Skeletal muscle satellite cell (primary cell): ENCODE measurements around the gene NUTM2B.
"Not testable (repeated sequence)": the region's sequence is repeated elsewhere in the genome, so short reads cannot be mapped to it uniquely, and the experiment has no call there.

Experiments
- H3K27me3 ChIP-seq: 2 replicates; pipeline ENCODE4 v1.7.0; 2013; ENCODE audit warnings: low read length; ENCODE audit not compliant: control insufficient read depth, insufficient read depth
- H3K36me3 ChIP-seq: 2 replicates; pipeline ENCODE4 v1.7.0; 2013; ENCODE audit warnings: mild to moderate bottlenecking, control low read depth, low read length; ENCODE audit not compliant: insufficient read depth
- H3K4me1 ChIP-seq: 2 replicates; pipeline ENCODE4 v1.7.0; 2013; ENCODE audit warnings: low read length; ENCODE audit not compliant: control insufficient read depth, insufficient read depth
- H3K4me2 ChIP-seq: 2 replicates; pipeline ENCODE4 v1.7.0; 2013; ENCODE audit warnings: mild to moderate bottlenecking, low read length
- H3K4me3 ChIP-seq: 2 replicates; pipeline ENCODE4 v1.7.0; 2013; ENCODE audit warnings: low read length
- H3K9ac ChIP-seq: 2 replicates; pipeline ENCODE4 v1.7.0; 2013; ENCODE audit warnings: mild to moderate bottlenecking, low read depth, low read length, moderate library complexity
- H3K9me3 ChIP-seq: replicated peaks from 2 replicates; pipeline ENCODE4 v1.7.0; 2013; ENCODE audit warnings: mild to moderate bottlenecking, control low read depth, low read length

Gene NUTM2B

DNA sequence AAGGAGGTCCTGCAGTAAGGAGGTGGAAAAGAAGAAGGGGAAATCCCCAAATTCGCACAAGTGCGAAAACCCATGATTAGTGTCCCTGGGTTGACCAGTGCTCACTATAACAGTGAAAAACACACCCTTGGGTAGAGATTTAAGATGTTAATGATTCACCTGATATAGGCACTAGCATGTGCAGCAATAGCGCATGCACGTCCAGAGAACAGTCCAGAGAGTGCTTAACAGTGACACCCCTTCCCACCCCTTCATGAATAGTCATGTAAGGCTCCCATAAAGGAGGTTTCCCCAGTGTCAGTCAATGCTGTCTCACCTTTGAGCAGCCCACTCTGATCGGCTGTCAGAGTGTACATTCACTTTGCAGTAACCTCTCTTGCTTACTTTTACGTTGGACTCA is 6.4 kb upstream of the NUTM2B start:
- H3K4me3 ChIP-seq, H3K9ac ChIP-seq, H3K27me3 ChIP-seq, H3K4me2 ChIP-seq, H3K9me3 ChIP-seq, H3K36me3 ChIP-seq, H3K4me1 ChIP-seq: not testable (repeated sequence)

DNA sequence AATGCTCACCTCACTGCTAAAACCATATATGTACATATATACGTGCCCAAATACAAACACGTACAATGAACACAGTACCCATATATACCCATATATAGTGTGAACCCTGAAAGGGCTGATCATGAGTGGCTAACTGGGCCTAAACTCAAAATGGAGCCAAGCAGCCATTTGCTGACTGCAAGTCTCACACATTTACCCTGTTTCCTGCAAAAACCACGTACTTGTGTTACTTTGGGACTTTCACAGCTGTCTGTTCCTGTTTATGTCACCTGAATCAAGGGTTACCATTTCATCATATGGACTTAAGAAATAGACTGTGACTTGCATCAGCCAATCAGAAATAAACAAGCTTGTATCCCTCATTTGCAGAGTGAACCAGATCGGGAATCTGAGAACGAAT is 5.9 kb upstream of the NUTM2B start:
- H3K9ac ChIP-seq, H3K4me1 ChIP-seq, H3K4me2 ChIP-seq, H3K27me3 ChIP-seq, H3K4me3 ChIP-seq, H3K9me3 ChIP-seq, H3K36me3 ChIP-seq: not testable (repeated sequence)

DNA sequence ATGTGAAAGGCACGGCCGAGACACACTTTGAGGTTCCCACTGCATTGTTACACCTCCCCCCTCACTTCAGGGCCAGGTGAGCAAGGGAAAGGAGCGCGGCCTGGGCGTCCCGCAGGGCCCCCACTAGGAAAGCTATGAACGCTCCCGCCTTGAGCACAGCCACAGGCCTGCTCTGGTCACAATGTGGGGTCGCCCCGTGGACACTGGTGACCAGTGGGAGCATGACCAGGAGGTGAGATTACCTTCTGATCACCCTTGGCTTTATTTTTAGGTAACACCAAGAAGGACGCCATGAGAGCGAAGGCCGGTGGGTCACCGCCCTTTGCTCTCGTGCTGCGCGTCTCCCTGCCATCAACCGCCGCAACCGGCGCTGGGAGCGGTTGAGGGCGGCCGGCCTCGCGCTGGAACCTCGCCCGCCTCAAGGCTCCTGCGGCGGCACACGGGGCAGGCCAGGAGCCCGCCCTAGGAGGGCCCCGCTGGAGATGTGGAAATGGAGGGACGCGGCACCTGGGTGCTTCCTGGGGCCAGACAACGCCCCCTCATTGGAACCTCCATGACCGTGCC is 2.6 kb upstream of the NUTM2B start:
- H3K4me1 ChIP-seq, H3K9ac ChIP-seq, H3K36me3 ChIP-seq, H3K27me3 ChIP-seq, H3K4me3 ChIP-seq, H3K9me3 ChIP-seq, H3K4me2 ChIP-seq: not testable (repeated sequence)

DNA sequence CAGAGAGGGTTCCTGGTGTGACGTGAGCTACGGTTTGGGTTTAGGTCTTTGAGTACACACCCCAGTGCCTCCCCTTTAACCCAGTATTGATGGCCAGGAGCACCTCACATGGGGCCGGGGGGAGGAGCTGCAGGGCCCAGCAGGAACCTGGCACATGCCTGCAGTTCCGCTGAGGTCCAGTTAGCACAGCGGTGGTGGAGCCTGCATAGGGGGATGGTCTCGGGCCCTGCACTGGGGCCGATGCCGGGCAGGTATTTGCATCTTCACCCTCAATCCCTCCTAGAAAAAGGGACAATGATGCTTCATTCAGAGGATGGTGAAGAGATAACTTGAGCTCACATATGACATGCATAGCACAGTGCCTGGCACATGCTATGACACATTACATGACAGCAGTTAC is 4.0 kb downstream of the NUTM2B start:
- not testable (repeated sequence) for H3K9me3 ChIP-seq, H3K4me3 ChIP-seq, H3K27me3 ChIP-seq, H3K9ac ChIP-seq, H3K36me3 ChIP-seq, H3K4me2 ChIP-seq, H3K4me1 ChIP-seq

DNA sequence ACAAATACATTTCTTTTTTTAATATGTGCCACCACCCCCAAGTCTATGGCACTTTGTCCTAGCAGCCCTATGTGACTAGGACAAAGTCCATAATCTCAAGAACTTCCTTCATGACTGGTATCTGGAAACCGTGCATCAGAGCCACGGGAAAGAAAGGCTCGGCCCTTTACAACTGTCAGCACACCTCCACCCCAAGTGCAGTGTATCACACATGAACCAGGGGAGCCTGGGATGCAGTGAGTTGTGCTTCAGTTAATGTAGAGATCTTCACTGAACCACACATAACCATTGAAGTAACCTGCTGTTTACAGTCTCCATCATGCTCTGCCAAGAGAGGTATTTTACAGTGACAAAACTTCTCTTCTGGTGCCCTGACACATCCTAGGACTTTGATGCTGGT is 11.9 kb downstream of the NUTM2B start:
- not testable (repeated sequence) for H3K9ac ChIP-seq

DNA sequence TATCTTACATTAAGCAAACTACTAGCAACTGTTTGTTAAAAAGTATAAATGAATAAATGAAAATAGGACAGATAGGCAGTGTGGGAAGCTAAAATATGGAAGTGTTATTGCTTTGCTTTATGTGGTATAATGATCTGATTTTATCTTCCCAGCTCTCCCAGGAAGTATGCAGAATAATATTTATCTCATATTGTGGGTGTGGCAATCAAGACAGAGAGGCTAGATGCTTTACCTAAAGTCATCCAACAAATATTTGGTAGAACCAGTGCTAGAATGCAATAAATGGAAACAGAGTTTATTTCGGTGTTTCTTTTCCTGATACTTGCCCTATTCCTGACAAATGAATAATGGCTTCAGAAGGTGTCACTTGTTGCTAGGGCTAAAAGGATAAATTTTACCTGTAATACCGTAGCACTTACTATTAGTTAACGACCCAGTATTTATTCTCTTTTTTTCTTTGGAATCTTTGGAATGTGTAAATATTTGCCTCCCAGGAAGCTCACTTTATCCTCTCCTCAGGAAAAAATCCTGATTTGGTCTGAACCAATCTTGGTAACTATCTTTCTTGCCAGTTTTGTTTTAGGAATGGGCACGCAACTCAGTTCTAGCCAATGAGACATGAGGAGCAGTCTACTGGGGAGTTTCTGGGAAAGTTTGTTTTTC is 14.0 kb downstream of the NUTM2B start:
- H3K4me2 ChIP-seq, H3K27me3 ChIP-seq, H3K9ac ChIP-seq, H3K9me3 ChIP-seq, H3K4me1 ChIP-seq, H3K4me3 ChIP-seq, H3K36me3 ChIP-seq: not testable (repeated sequence)

More for the DNA sequence above, 11.9 kb downstream of the NUTM2B start:
- H3K36me3 ChIP-seq, H3K4me2 ChIP-seq, H3K4me3 ChIP-seq, H3K4me1 ChIP-seq, H3K27me3 ChIP-seq, H3K9me3 ChIP-seq: not testable (repeated sequence)

DNA sequence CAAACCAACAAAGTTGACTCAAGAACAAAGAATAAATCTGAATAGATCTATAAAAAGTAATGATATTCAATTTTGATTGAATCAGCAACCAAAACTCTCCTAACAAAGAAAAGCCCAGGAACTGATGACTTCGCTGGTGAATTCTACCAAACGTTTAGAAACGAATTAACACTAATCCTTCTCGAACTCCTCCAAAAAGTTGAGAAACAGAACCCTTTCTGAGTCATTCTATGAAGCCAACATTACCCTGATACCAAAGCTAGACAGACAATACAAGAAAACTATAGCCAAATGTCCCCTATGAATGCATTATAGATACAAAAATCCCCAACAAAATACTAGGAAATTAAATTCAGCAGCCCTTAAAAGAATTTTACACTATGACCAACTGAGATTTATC is 17.0 kb downstream of the NUTM2B start:
- H3K9ac ChIP-seq, H3K4me2 ChIP-seq, H3K4me1 ChIP-seq, H3K27me3 ChIP-seq, H3K9me3 ChIP-seq, H3K36me3 ChIP-seq, H3K4me3 ChIP-seq: not testable (repeated sequence)

DNA sequence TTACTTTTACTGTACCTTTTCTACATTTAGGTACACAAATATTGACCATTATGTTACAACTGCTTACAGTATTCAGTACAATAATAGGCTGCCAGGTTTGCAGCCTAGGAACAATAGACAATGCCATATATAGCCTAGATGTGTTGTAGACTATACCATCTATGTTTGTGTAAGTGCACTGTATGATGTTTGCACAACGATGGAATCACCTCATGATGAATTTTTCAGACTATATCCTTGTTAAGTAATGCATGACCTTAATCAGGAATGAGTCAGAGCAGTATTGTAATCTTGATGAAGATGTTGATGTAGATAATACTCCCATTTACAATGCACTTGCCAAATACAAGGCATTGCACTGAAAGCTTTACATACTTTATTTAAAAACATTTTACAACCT is 23.6 kb downstream of the NUTM2B start:
- not testable (repeated sequence) for H3K9me3 ChIP-seq, H3K9ac ChIP-seq, H3K27me3 ChIP-seq, H3K36me3 ChIP-seq, H3K4me2 ChIP-seq, H3K4me1 ChIP-seq, H3K4me3 ChIP-seq

DNA sequence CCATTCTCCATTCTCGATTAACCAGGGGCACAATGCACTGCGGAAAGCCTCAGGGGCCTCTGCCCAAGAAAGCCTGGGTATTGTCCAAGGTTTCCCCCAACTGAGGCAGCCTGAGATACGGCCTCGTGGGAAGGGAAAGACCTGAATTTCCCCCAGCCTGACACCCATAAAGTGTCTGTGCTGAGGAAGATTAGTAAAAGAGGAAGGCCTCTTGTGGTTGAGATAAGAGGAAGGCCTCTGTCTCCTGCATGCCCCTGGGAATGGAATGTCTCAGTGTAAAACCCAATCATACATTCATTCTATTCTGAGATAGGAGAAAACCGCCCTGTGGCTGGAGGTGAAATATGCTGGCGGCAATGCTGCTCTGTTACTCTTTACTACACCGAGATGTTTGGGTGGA is 41.8 kb downstream of the NUTM2B start:
- H3K4me1 ChIP-seq, H3K4me2 ChIP-seq: not testable (repeated sequence)

DNA sequence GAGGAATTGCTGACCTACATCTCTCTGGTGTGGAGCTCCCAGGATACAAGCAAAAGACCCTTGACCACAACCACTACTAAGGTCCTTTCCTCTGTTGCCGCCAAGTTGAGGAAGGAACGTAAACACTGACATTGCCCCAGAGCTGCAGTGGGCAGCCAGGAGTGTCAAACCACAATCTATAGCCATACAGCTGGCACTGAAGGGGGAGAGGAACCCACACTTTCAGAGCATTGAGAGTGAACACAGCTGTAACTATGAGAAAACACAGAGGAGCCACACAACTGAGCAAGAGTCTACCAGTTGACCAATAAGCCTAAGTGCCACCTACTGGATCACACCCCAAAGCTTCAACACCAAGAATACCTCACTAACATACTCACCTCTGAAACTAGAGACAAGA is 45.5 kb downstream of the NUTM2B start:
- not testable (repeated sequence) for H3K4me3 ChIP-seq, H3K4me2 ChIP-seq, H3K36me3 ChIP-seq, H3K9ac ChIP-seq, H3K27me3 ChIP-seq, H3K9me3 ChIP-seq, H3K4me1 ChIP-seq

More for the DNA sequence above, 41.8 kb downstream of the NUTM2B start:
- not testable (repeated sequence) for H3K9me3 ChIP-seq, H3K9ac ChIP-seq, H3K27me3 ChIP-seq, H3K4me3 ChIP-seq, H3K36me3 ChIP-seq

DNA sequence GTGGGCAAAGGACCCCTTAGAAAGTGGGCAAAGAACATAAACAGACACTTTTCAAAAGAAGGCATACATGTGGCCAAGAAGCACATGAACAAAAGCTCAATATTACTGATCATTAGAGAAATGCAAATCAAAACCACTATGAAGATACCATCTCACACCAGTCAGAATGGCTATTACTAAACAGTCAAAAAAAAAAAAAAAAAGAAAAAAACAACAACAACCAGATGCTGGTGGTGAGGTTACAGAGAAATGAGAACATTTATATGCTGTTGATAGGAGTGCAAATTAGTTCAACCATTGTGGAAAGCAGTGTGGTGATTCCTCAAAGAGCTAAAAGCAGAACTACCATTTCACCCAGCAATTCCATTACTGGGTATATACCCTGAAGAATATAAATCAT is 50.6 kb downstream of the NUTM2B start:
- H3K4me3 ChIP-seq, H3K9ac ChIP-seq, H3K27me3 ChIP-seq, H3K4me1 ChIP-seq, H3K36me3 ChIP-seq, H3K9me3 ChIP-seq, H3K4me2 ChIP-seq: not testable (repeated sequence)

DNA sequence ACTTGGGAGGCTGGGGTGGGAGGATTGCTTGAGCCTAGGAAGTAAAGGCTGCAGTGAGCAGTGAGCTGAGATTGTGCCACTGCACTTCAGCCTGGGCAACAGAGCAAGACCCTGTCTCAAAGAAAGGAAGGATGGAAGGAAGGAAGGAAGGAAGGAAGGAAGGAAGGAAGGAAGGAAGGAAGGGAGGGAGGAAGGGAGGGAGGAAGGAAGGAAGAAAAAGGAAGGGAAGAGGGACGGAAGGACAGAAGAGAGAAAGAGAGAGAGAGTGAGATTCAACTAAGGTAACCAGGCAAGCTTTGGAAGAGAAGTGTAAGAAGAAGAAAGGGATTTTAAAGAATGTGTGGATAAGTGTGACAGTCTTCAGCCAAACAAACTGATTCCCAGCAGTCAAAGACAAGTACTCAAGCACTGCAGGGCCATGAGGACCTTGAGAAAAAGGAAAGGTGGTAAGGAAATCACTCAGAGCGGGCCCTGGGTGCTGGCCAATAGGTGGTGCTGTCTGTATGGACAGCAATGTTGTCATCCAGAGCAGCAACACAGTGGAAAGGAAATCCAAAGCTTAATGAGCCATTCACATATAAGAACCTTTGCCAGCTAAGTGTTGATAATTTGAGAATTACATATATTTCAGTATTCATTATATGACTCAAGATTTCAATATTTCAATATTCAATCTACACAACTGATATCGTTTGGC is 55.4 kb downstream of the NUTM2B start:
- not testable (repeated sequence) for H3K9me3 ChIP-seq, H3K4me3 ChIP-seq, H3K4me1 ChIP-seq, H3K36me3 ChIP-seq, H3K27me3 ChIP-seq, H3K9ac ChIP-seq, H3K4me2 ChIP-seq
